LNCAP (cell line): ENCODE data around the gene ATP1B3.

Experiments
- TF ChIP-seq, protein P1 (sequence below): fragments of 450-650 bp; IDR thresholded peaks from 2 replicates; pipeline ENCODE4 v1.5.1; 2017; ENCODE audit warnings: mild to moderate bottlenecking

ATP1B3 gene

GRCh38 chr3:141955175-141955574, 78.7 kb downstream of the ATP1B3 start:
- TF ChIP-seq, protein P1, sequence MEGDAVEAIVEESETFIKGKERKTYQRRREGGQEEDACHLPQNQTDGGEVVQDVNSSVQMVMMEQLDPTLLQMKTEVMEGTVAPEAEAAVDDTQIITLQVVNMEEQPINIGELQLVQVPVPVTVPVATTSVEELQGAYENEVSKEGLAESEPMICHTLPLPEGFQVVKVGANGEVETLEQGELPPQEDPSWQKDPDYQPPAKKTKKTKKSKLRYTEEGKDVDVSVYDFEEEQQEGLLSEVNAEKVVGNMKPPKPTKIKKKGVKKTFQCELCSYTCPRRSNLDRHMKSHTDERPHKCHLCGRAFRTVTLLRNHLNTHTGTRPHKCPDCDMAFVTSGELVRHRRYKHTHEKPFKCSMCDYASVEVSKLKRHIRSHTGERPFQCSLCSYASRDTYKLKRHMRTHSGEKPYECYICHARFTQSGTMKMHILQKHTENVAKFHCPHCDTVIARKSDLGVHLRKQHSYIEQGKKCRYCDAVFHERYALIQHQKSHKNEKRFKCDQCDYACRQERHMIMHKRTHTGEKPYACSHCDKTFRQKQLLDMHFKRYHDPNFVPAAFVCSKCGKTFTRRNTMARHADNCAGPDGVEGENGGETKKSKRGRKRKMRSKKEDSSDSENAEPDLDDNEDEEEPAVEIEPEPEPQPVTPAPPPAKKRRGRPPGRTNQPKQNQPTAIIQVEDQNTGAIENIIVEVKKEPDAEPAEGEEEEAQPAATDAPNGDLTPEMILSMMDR: no peak

GRCh38 chr3:141959589-141960554, 83.4 kb downstream of the ATP1B3 start:
- TF ChIP-seq, protein P1: no peak

DNA sequence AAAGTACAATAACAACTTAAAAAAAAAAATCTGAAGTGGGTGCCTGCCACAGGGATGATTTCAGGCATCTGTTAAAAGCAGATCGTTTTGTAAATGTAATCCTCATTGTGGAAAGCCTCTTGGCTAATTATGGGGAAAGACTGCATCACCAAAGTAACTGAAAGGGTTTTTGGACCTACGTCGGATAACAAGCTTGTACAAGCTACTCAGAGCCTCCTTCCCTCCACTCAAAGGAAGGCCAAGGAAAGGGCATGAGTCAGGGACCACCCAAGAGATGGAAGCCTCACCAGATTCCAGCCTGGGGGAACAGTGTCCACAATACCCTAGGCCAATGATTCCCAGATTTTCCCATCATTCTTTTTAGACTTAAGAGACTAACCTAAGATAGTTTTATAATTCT, 84.3 kb downstream of the ATP1B3 start:
- TF ChIP-seq, protein P1: no peak

DNA sequence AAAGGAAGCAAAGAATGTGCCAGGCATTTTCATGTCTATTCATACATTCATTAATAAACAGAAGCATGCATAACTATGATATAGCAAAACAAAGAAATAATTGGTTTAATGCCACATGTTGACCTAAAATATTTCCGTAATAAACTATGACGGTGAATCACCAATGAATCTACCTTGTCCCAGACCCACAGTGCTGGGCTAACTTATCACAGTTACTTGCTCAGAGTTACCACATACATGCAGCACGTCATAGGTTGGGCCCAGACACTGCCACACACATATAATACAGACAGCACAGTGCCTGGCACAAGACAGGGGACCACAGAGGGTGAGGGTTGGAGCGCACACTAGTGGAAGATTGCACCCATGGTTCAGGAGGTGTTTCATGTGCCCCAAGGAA, 86.9 kb downstream of the ATP1B3 start:
- TF ChIP-seq, protein P1: no peak

GRCh38 chr3:141965471-141965870, 89.0 kb downstream of the ATP1B3 start:
- TF ChIP-seq, protein P1: no peak

DNA sequence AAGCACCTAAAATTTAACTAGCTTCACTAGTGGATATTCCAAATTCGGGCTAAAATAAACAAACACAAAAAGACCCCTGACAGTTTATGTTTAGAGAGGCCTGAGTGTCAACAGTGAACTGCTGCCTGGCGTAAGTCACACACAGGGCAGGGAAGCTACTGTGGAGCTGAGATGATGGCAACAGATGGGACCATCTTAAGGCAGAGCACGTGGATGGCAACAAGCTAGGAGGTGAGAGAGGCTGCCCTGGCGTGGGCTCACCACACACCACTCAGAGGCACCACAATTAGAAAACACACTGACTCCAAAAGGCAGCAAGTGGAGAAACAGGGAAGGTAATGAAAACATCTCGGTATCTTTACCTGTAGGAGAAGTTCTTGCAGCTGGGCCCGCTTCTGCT, 93.3 kb downstream of the ATP1B3 start:
- TF ChIP-seq, protein P1: no peak

GRCh38 chr3:141971571-141971970, 95.1 kb downstream of the ATP1B3 start:
- TF ChIP-seq, protein P1: no peak
